Caki2 (cell line): Measurements from ENCODE around the gene GIMAP5. TPM values are rescaled to one million over a fixed set of nuclear protein-coding genes. Genes with fewer than 3 reads are reported as not detected.

Source experiments
- DNase-seq: peaks from one replicate; pipeline ENCODE4 v3.0.0-alpha.2; 2015; ENCODE audit warnings: low read depth
- in situ Hi-C: cut with HindIII; loops from 2 replicates; pipeline ENCODE4 v1.10.0; 2016; ENCODE audit warnings: low sequenced_read_pairs, low pct_unique_long_range_greater_than_20kb, mixed read lengths
- total RNA-seq: library from RNA; depleted of rRNA; stranded (reverse); fragments of >200 nt; shearing (Covaris generic); gene quantifications from 2 replicates; pipeline ENCODE4 v1.2.3, GENCODE V29; 2014; ENCODE audit warnings: low replicate concordance

Gene GIMAP5
- total RNA-seq, 1 experiment from 2014 or later, result not detected

GRCh38 chr7:150732786-150733481, 4.3 kb upstream of the GIMAP5 start:
- in situ Hi-C loops, result no loop called here
- no peak for DNase-seq

- in situ Hi-C loops, result no loop called here
- no peak for DNase-seq
Observed at GRCh38 chr7:150733482-150734095, 3.6 kb upstream of the GIMAP5 start.

GRCh38 chr7:150734254-150734653, 3.0 kb upstream of the GIMAP5 start:
- in situ Hi-C loops, result no loop called here
- no peak for DNase-seq

GRCh38 chr7:150735596-150736358, 1.4 kb upstream of the GIMAP5 start:
- no peak for DNase-seq
- in situ Hi-C loops, result no loop called here

- DNase-seq, result no peak
- in situ Hi-C loops, result no loop called here
Observed at GRCh38 chr7:150736864-150737263, 354 bp upstream of the GIMAP5 start.

GRCh38 chr7:150738092-150738491, 874 bp downstream of the GIMAP5 start:
- in situ Hi-C loops, result no loop called here
- no peak for DNase-seq

- in situ Hi-C loops, result no loop called here
- no peak for DNase-seq
Observed at GRCh38 chr7:150738591-150739001, 1.4 kb downstream of the GIMAP5 start.

GRCh38 chr7:150739033-150739432, 1.8 kb downstream of the GIMAP5 start:
- in situ Hi-C loops, result no loop called here
- DNase-seq, result no peak

GRCh38 chr7:150740053-150740452, 2.8 kb downstream of the GIMAP5 start:
- DNase-seq, result no peak
- in situ Hi-C loops, result no loop called here

- DNase-seq, result no peak
- in situ Hi-C loops, result no loop called here
Observed at GRCh38 chr7:150742286-150742968, 5.2 kb downstream of the GIMAP5 start.

- in situ Hi-C loops, result no loop called here
- no peak for DNase-seq
Observed at GRCh38 chr7:150744041-150744656, 6.9 kb downstream of the GIMAP5 start.

- in situ Hi-C loops, result no loop called here
- DNase-seq, result no peak
Observed at GRCh38 chr7:150745086-150745485, 7.9 kb downstream of the GIMAP5 start.

GRCh38 chr7:150745876-150746275, 8.7 kb downstream of the GIMAP5 start:
- in situ Hi-C loops, result no loop called here
- DNase-seq, result no peak

GRCh38 chr7:150746921-150747320, 9.7 kb downstream of the GIMAP5 start:
- in situ Hi-C loops, result no loop called here
- DNase-seq, result no peak

GRCh38 chr7:150748376-150748775, 11.2 kb downstream of the GIMAP5 start:
- in situ Hi-C loops, result no loop called here
- DNase-seq, result no peak

GRCh38 chr7:150751702-150752101, 14.5 kb downstream of the GIMAP5 start:
- no peak for DNase-seq
- in situ Hi-C loops, result no loop called here

GRCh38 chr7:150753239-150753638, 16.0 kb downstream of the GIMAP5 start:
- no peak for DNase-seq
- in situ Hi-C loops, result no loop called here

GRCh38 chr7:150753826-150754603, 16.8 kb downstream of the GIMAP5 start:
- in situ Hi-C loops, result no loop called here
- DNase-seq, result no peak
